ENCODE results near the gene FNDC8.

DNA sequence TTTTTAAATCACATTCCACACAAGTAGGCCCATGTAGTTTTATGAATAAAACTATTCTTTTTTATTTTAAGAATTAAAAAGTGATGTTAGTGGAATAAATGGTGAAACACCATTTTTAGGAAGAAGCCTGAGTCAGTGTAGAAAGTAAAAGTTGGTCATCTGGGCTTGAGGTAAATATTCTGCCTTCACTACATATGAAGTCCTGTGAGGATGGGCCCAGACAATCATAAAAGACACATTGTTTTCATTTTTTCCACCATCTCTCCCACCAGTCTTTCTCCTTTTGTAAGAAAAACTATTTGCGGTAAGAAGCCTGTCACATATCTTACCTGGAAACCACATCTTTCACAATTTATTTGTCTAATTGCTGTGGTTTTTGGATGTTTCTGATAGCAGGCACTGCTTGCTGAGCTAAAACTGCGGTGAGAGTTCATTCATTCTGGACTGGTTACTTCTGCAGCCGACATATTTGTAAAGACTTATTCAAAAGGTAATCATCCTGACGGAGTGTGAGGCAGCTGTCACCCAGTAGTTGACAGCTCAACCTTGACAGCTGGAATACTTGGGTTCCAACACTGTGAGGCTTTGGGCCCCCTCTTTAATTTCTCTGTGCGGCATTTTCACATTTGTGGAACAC, 47.3 kb upstream of the FNDC8 start:
- TF ChIP-seq CTCF (IDR thresholded peaks at IDR 0.05): no peak
- no peak for TF ChIP-seq POLR2AphosphoS5 (IDR thresholded peaks at IDR 0.05)
